Astrocyte of the cerebellum (primary cell): ENCODE measurements around the gene SRSF11.
A peak's percentile ranks its signal among the peaks of the same experiment; 100 is the strongest.
"Not testable (repeated sequence)": the region's sequence is repeated elsewhere in the genome, so short reads cannot be mapped to it uniquely, and the experiment has no call there.

ENCODE experiments used
- DNase-seq: peaks from one replicate; pipeline ENCODE4 v3.0.0-alpha.2; 2011; ENCODE audit warnings: low read depth
- H3K4me3 ChIP-seq: 2 replicates; pipeline ENCODE4 v1.5.1; 2011; ENCODE audit warnings: mild to moderate bottlenecking, low read depth, low read length, moderate library complexity
- CTCF ChIP-seq: IDR thresholded peaks from 2 replicates; pipeline ENCODE4 v1.5.1; 2012; ENCODE audit warnings: low read length, low read depth, moderate library complexity, mild to moderate bottlenecking; ENCODE audit errors: missing control alignments
- in situ Hi-C: cut with HindIII; loops from 2 replicates; pipeline ENCODE4 v1.10.0; 2017; ENCODE audit warnings: low sequenced_read_pairs

SRSF11 gene

GRCh38 chr1:70221238-70222121, at the start of gene SRSF11:
Gene SRSF11 (plus strand): TSS chr1:70221380. CDS start chr1:70221637, 257 bp downstream.
- in situ Hi-C loops = no loop called here
- DNase-seq = peak; percentile 84
- peak; percentile 10 for TF ChIP-seq CTCF
- peak within 1 kb of the TSS; percentile 71 for H3K4me3 ChIP-seq

GRCh38 chr1:70171512-70171911, 49.7 kb upstream of the SRSF11 start:
- in situ Hi-C loops = no loop called here

GRCh38 chr1:70185181-70185580, 36.0 kb upstream of the SRSF11 start:
- DNase-seq, H3K4me3 ChIP-seq, in situ Hi-C loops: not testable (repeated sequence)

More at GRCh38 chr1:70171512-70171911, 49.7 kb upstream of the SRSF11 start:
- no peak for TF ChIP-seq CTCF
- H3K4me3 ChIP-seq = no peak overlapping the region
- DNase-seq = no peak

- in situ Hi-C loops = no loop called here
- H3K4me3 ChIP-seq = no peak overlapping the region
- no peak for DNase-seq
- no peak for TF ChIP-seq CTCF
Measured at GRCh38 chr1:70188522-70188921, 32.7 kb upstream of the SRSF11 start.

GRCh38 chr1:70190180-70190579, 31.0 kb upstream of the SRSF11 start:
- H3K4me3 ChIP-seq = no peak overlapping the region
- in situ Hi-C loops = no loop called here

GRCh38 chr1:70192446-70192845, 28.7 kb upstream of the SRSF11 start:
- DNase-seq, H3K4me3 ChIP-seq, in situ Hi-C loops: not testable (repeated sequence)

More at GRCh38 chr1:70190180-70190579, 31.0 kb upstream of the SRSF11 start:
- no peak for DNase-seq
- no peak for TF ChIP-seq CTCF

GRCh38 chr1:70194601-70195000, 26.6 kb upstream of the SRSF11 start:
- no peak for DNase-seq
- no peak for TF ChIP-seq CTCF
- in situ Hi-C loops = no loop called here
- no peak overlapping the region for H3K4me3 ChIP-seq
